Measurements from ENCODE around the gene PLA2G7.
"Not testable (repeated sequence)": the region's sequence is repeated elsewhere in the genome, so short reads cannot be mapped to it uniquely, and the experiment has no call there.

PLA2G7 gene

GRCh38 chr6:46734867-46735719, at the start of gene PLA2G7:
Gene PLA2G7, minus strand, starts transcription at chr6:46735375. Its CDS starts 12,484 bp downstream, at chr6:46722891.
- DNase-seq (ENCODE audit: low read depth): no peak

DNA sequence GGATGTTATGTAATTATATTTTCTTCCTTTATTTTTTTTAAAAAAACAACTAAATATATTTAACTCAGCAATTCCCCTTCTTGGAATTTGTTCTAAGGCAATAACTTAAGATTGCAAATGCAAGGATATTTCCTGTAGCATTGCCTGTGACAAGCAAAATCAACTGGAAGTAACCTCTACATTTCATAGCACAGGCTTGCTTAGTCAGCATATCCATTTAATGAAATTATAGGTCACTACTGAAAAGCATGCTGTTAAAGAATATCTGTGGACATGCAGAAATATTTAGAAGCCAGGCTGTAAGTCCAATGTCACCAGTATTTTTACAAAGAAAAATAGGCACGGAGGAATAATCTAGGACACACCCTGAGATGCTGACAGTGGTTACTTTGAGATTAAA, 49.4 kb upstream of the PLA2G7 start:
- no peak for DNase-seq (ENCODE audit: low read depth)

GRCh38 chr6:46781478-46782378, 46.6 kb upstream of the PLA2G7 start:
- no peak for DNase-seq (ENCODE audit: low read depth)

- no peak for DNase-seq (ENCODE audit: low read depth)
Observed at GRCh38 chr6:46777476-46778346, 42.5 kb upstream of the PLA2G7 start.

DNA sequence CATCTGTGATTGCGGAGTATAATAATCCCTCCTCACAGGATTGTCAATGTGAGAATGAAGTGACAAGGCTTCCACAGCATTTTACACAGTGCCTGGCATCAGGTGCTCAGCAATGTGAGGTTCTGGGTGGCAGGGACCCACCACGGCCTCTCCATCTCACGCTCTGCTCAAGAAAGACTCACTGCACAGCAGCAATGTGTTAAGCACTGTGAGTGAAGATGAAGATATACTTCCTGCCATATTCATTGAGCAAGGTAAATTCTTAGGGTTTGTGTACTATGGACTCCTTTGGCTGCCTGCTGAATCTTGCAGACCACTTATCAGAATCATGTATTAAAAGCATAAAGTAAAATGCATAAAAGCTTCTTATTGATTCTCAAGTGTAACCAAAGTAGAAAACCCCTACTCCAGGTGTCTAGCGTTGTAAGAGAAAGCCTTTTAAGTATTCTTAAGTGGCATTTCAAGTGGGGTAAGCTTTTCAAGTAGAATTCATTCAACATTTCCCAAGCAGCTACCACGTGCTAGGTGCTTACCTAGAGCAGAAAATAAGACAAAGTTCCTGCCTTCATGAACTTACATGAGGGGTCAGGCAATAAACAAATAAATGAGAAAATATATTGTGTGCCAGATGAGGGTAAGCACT, 41.0 kb upstream of the PLA2G7 start:
- DNase-seq (ENCODE audit: low read depth): no peak

DNA sequence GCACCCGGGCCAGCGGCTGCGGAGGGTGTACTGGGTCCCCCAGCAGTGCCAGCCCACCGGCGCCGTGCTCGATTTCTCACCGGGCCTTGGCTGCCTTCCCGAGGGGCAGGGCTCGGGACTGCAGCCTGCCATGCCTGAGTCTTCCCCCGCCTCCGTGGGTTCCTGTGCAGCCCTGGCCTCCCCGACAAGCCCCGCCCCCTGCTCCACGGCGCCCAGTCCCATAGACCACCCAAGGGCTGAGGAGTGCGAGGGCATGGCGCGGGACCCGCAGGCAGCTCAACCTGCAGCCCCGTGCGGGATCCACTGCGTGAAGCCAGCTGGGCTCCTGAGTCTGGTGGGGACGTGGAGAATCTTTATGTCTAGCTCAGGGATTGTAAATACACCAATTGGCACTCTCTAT, 39.6 kb upstream of the PLA2G7 start:
- not testable (repeated sequence) for DNase-seq (ENCODE audit: low read depth)

GRCh38 chr6:46773201-46773855, 38.2 kb upstream of the PLA2G7 start:
- no peak for DNase-seq (ENCODE audit: low read depth)

DNA sequence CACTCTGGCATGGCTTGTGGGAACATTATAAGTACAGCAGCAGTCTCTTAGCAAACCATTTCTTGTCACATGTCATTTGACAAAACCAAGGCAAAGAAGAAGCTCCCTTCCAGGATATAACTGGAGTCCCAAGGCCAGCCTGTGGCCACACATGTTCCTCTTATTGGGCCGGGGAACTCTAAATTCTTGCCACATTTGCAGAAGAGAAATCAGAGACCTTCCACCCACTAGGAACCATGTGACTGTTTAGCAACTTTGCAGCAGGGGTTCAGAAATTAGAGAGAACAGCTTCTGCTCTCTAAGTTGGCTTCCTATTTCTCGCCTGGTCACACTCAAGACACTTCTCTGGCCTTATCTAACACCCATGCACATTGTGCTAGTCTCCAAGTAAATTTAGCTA, 37.6 kb upstream of the PLA2G7 start:
- no peak for DNase-seq (ENCODE audit: low read depth)

DNA sequence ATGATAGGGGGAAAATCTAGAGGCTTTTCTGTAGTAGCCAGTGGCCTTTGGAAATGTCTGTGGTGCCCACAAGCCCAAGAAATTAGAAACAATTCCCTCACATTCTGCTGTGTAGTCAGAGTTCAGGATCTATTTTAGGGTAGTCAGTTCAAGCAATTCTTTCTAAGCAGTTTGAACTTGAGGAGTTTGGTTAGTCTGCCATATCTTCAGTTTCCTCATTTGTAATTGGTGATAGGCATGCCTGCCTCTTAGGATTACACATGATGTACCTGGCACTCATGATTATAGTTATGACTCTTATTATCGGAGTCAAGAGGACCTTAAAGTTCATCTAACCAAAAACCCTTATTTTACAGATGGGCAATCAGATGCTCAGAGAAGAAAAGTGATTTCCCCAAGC, 36.8 kb upstream of the PLA2G7 start:
- DNase-seq (ENCODE audit: low read depth): no peak

- no peak for DNase-seq (ENCODE audit: low read depth)
Observed at GRCh38 chr6:46764961-46765360, 29.8 kb upstream of the PLA2G7 start.

- not testable (repeated sequence) for DNase-seq (ENCODE audit: low read depth)
Observed at GRCh38 chr6:46764280-46764679, 29.1 kb upstream of the PLA2G7 start.

DNA sequence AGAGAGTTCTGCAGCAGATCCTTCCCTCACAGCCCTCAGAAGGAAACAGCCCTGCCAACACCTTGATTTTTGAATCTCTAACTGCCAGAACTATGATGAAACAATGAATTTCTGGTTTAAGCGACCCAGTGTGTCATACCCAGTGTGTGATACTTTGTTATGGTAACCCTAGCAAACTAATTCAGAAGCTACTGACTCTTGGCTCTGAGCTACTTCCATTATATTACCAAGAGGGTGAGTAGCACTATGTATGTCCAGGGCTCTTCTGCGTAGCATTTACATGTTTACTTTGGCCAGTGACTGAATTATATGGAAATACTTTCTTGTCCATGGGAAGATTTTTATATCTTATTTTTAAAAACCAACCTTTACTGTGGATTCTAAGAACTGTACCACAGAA, 28.3 kb upstream of the PLA2G7 start:
- no peak for DNase-seq (ENCODE audit: low read depth)

- DNase-seq (ENCODE audit: low read depth): no peak
Observed at GRCh38 chr6:46760925-46761324, 25.8 kb upstream of the PLA2G7 start.

DNA sequence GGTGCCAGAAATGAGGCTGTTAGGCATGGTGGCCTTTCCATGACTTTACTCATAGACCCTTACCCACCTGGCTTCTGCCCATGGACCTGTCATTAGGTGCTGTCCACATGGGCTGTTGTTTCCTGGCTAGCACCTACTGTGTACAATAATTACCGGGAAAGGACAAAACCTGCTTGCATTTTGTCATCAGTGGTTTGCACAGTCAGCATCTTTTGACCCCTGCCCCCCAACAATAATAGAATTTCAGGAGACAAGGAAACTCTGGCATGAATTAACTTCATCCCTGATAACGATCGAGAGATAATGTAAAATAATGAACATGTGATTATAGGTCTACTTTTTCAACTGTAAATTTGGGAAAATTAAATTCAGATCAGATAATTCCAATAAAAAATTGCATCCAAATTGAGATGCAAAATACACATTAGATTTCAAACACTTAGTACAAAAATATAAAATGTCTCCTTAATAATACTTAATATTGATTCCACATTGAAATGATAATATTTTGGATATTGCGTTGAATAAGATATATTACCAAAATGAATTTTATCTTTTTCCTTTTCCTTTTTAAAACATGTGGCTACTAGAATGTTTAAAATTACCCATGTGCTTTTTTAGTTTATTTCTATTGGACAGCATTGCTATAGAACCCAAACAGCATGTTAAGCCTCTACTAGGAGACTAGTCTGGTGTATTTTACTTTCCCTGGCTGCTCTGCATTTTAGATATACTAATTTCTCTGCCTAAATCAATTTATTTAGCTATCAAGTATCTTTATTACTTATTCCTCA, 24.0 kb upstream of the PLA2G7 start:
- no peak for DNase-seq (ENCODE audit: low read depth)

DNA sequence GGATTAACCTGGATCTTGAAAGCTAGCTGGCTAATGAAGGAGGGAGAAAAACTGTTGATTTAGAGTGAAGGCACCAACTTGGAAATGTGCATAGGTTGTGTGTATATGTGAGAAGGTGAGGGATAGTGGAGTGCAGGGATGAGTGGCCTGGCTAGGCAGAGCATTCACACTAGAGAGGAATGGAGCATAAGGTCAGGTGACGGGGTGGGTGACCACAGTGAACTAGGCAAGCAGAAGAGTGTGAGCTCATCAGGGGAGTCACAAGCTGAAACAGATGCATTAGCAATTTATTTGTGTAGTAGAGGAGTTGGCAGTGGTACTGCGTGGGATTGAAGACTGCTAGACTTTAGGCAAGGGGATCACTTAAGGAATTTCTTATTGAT, 22.0 kb upstream of the PLA2G7 start:
- no peak for DNase-seq (ENCODE audit: low read depth)

DNA sequence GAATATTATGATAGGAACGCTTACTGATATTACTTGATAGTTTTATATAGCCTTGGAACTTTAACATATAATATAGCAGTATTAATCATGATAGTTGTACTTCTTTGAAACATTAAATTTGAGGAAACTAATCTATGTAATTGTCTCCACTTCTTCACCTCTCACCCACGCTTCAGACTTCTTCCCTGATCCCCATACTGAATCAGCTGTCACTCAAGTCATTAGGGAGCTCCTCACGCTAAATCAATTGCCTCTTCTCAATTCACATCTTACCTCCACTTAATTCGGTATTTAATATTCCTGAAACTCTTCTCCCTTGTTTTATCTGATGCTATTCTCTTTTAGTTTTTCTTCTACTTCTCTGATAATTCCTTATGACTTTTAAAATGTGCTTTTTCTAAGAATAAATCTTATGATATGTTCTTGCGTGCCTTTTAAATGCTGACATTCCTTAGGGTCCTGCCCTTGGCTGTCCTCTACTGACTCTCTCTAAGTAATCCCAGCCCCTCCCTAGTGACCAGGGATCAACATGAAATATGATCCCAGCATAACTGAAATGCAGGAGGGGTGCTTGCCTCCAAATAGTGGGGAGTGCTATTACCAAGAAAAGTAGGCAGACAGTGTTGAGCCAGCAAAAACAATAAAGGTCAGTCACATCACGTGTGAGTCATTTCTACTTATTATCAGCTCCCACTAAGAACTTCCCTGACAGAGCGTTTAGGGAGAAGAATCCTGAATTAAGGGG, 21.5 kb upstream of the PLA2G7 start:
- no peak for DNase-seq (ENCODE audit: low read depth)

GRCh38 chr6:46755865-46756264, 20.7 kb upstream of the PLA2G7 start:
- no peak for DNase-seq (ENCODE audit: low read depth)

GRCh38 chr6:46751658-46752057, 16.5 kb upstream of the PLA2G7 start:
- DNase-seq (ENCODE audit: low read depth): no peak

GRCh38 chr6:46749731-46750130, 14.6 kb upstream of the PLA2G7 start:
- DNase-seq (ENCODE audit: low read depth): no peak
